Spleen (tissue), 11 donors: ENCODE measurements around the gene GBA2. TPM values are rescaled to one million over a fixed set of nuclear protein-coding genes. Genes with fewer than 3 reads are reported as not detected.

Experiments used
- DNase-seq: peaks from one replicate; pipeline ENCODE4 v3.0.0-alpha.2; 2020
- H3K27ac ChIP-seq, 8 donors: fragments of 200-600 bp; sonication (generic) in 7 of 8; 1 replicate in 4 of 8; 2 replicates in 4 of 8; pipeline versions ENCODE4 v1.5.0 to v1.8.0; 2016 to 2021; ENCODE audit warnings: inconsistent platforms in 4 of 8, mild to moderate bottlenecking in 4 of 8, moderate library complexity in 1 of 8
- H3K27me3 ChIP-seq, 7 donors: fragments of 200-600 bp; sonication (generic) in 6 of 7; replicated peaks in 1 of 7; 1 replicate in 4 of 7; 2 replicates in 3 of 7; pipeline versions ENCODE4 v1.5.0 to v1.8.0; 2016 to 2021; ENCODE audit warnings: inconsistent platforms in 3 of 7, mild to moderate bottlenecking in 1 of 7
- H3K36me3 ChIP-seq, 6 donors: fragments of 200-600 bp; sonication (generic) in 5 of 6; 1 replicate in 4 of 6; 2 replicates in 2 of 6; pipeline versions ENCODE4 v1.5.0 to v1.8.0; 2016 to 2021; ENCODE audit warnings: inconsistent platforms in 2 of 6
- H3K4me1 ChIP-seq, 6 donors: fragments of 200-600 bp; sonication (generic) in 5 of 6; 1 replicate in 3 of 6; 2 replicates in 3 of 6; pipeline versions ENCODE4 v1.5.0 to v1.8.0; 2016 to 2021; ENCODE audit warnings: inconsistent platforms in 3 of 6
- H3K4me3 ChIP-seq, 8 donors: fragments of 200-600 bp; sonication (generic) in 7 of 8; 1 replicate in 4 of 8; 2 replicates in 4 of 8; pipeline versions ENCODE4 v1.5.0 to v1.8.0; 2016 to 2021; ENCODE audit warnings: inconsistent platforms in 4 of 8, mild to moderate bottlenecking in 4 of 8, moderate library complexity in 2 of 8
- H3K9me3 ChIP-seq, 8 donors: fragments of 200-600 bp; sonication (generic) in 7 of 8; 1 replicate in 4 of 8; 2 replicates in 4 of 8; pipeline versions ENCODE4 v1.5.0 to v1.8.0; 2016 to 2021; ENCODE audit warnings: inconsistent platforms in 4 of 8
- CTCF ChIP-seq, 11 experiments: fragments of 200-600 bp in 7 of 11; fragments of 450-650 bp in 4 of 11; sonication (generic) in 4 of 11; IDR thresholded peaks in 8 of 11; conservative IDR thresholded peaks in 3 of 11; 1 replicate in 7 of 11; 2 replicates in 4 of 11; pipeline versions ENCODE4 v1.4.0 to v1.8.0; 2016 to 2021; ENCODE audit warnings: antibody characterized with exemption in 11 of 11, inconsistent platforms in 4 of 11, mild to moderate bottlenecking in 1 of 11
- POLR2A ChIP-seq, 3 donors: fragments of 450-650 bp; IDR thresholded peaks; one replicate each; pipeline ENCODE4 v1.5.1; 2017; ENCODE audit warnings: antibody characterized with exemption in 3 of 3, mild to moderate bottlenecking in 1 of 3
- POLR2AphosphoS5 ChIP-seq, 3 donors: sonication (generic); formaldehyde crosslinking; IDR thresholded peaks; one replicate each; pipeline ENCODE4 v1.5.1; 2017; ENCODE audit warnings: antibody characterized with exemption in 3 of 3
- WGBS, 5 donors: extraction: QIAGEN DNeasy Blood & Tissue Kit in 3 of 5; methylation state at CpG; one replicate each; pipeline versions ENCODE4 v1.1.5 to v1.1.7; 2013 to 2018; 5-methylcytosine and 5-hydroxymethylcytosine counted together
- intact Hi-C: fragments of 100-400 bp; cut with DNase I; formaldehyde crosslinking; loops from one replicate; pipeline ENCODE4 v1.15.0; 2023; ENCODE audit warnings: low total_unique reads
- polyA plus RNA-seq, 3 donors: library from polyadenylated mRNA; stranded (reverse); fragments of 200-250 nt; gene quantifications; one replicate each; pipeline ENCODE4 v1.2.1, GENCODE V29; 2013
- total RNA-seq, 7 donors: library from RNA; depleted of rRNA in 3 of 7; stranded (reverse); fragments of >200 nt in 3 of 7; fragmentation: NEBNext Ultra II Directional in 4 of 7; extraction: Animal tissue kit (Norgen Biotek cat#: 25700) in 4 of 7; gene quantifications; one replicate each; pipeline versions ENCODE4 v1.1.0 to v1.2.1, GENCODE V29; 2016 to 2021
- donor health status: healthy with polysubstance abuse.
- donor health status: DM: no; HTN: no; CAD: no; lungs with moderate emphysema.
- donor health status: DM: no; HTN: no; CAD: no.
- donor health status: Bipolar disorder and iron deficiency.
- donor health status: healthy.
- donor health status: DM: no; HTN: no; CAD: no.
- donor health status: DM: yes; HTN: yes; CAD: no.

Gene GBA2
- total and polyA plus RNA-seq, 10 donors = 22.8 to 111 (median 73.1) TPM

GRCh38 chr9:35743880-35744518, 5.0 kb downstream of the GBA2 start:
- Histone ChIP-seq H3K36me3 (peaks cover 0 to 72% (median 59%) of the 10 kb centered on the region in 6 donors), H3K27me3 (no peaks in the 10 kb centered on the region), H3K4me1 (peaks cover 29 to 72% (median 41%) of the 10 kb centered on the region in 6 donors), H3K27ac (peak overlapping the region in 2 of 8 donors; percentile 18 to 22), H3K9me3 (no peaks in the 10 kb centered on the region), H3K4me3 (no peak overlapping the region)
- no peak for DNase-seq
- WGBS, 5 donors = 87 to 93% (median 90%) methylated on average over 8 of the region's 8 CpGs
- intact Hi-C loops = loop anchor here (10.0 kb wide), 1 partner anchor 61 kb away; no protein-coding TSS in a partner anchor
- TF ChIP-seq POLR2A (IDR thresholded peaks at IDR 0.05) (no peak), CTCF (IDR thresholded peaks at IDR 0.05 in 8 of 11, conservative IDR thresholded peaks at IDR 0.05 in 3 of 11) (no peak), POLR2AphosphoS5 (IDR thresholded peaks at IDR 0.05) (no peak)

- Histone ChIP-seq H3K36me3 (peaks cover 0 to 77% (median 64%) of the 10 kb centered on the region in 6 donors), H3K27me3 (no peaks in the 10 kb centered on the region), H3K4me1 (peaks cover 29 to 70% (median 40%) of the 10 kb centered on the region in 6 donors), H3K4me3 (no peak overlapping the region), H3K9me3 (no peaks in the 10 kb centered on the region), H3K27ac (peak overlapping the region in 2 of 8 donors; percentile 18 to 22)
- WGBS, 5 donors = 42 to 73% (median 63%) methylated on average over 2 of the region's 2 CpGs
- intact Hi-C loops = loop anchor here (10.0 kb wide), 1 partner anchor 61 kb away; no protein-coding TSS in a partner anchor
- DNase-seq = no peak
- TF ChIP-seq CTCF (IDR thresholded peaks at IDR 0.05 in 8 of 11, conservative IDR thresholded peaks at IDR 0.05 in 3 of 11) = no peak
- no peak for TF ChIP-seq POLR2A (IDR thresholded peaks at IDR 0.05)
- no peak for TF ChIP-seq POLR2AphosphoS5 (IDR thresholded peaks at IDR 0.05)
Measured at GRCh38 chr9:35743452-35743851, 5.6 kb downstream of the GBA2 start.

GRCh38 chr9:35741740-35742139, 7.3 kb downstream of the GBA2 start:
- H3K9me3 ChIP-seq = no peaks in the 10 kb centered on the region
- H3K27me3 ChIP-seq = no peaks in the 10 kb centered on the region
- TF ChIP-seq CTCF (IDR thresholded peaks at IDR 0.05 in 8 of 11, conservative IDR thresholded peaks at IDR 0.05 in 3 of 11) (no peak), POLR2A (IDR thresholded peaks at IDR 0.05) (no peak), POLR2AphosphoS5 (IDR thresholded peaks at IDR 0.05) (no peak)
- H3K4me3 ChIP-seq = no peak overlapping the region
- H3K27ac ChIP-seq = no peak overlapping the region
- no peak for DNase-seq
- peaks cover 4 to 94% (median 81%) of the 10 kb centered on the region in 6 donors for H3K36me3 ChIP-seq
- intact Hi-C loops = loop anchor here (10.0 kb wide), 1 partner anchor 63 kb away; no protein-coding TSS in a partner anchor
- H3K4me1 ChIP-seq = peaks cover 17 to 63% (median 24%) of the 10 kb centered on the region in 6 donors
- WGBS, 5 donors = 59 to 75% (median 71%) methylated on average over 6 to 7 of the region's 7 CpGs

GRCh38 chr9:35740243-35740642, 8.8 kb downstream of the GBA2 start:
- H3K4me1 ChIP-seq = peaks cover 3 to 61% (median 20%) of the 10 kb centered on the region in 6 donors
- TF ChIP-seq POLR2AphosphoS5 (IDR thresholded peaks at IDR 0.05) (no peak), POLR2A (IDR thresholded peaks at IDR 0.05) (no peak), CTCF (IDR thresholded peaks at IDR 0.05 in 8 of 11, conservative IDR thresholded peaks at IDR 0.05 in 3 of 11) (no peak)
- peak overlapping the region in 1 of 8 donors; percentile 30 for H3K27ac ChIP-seq
- DNase-seq = no peak
- H3K9me3 ChIP-seq = no peaks in the 10 kb centered on the region
- WGBS, 5 donors = 88 to 96% (median 92%) methylated on average over 4 to 6 of the region's 6 CpGs
- H3K36me3 ChIP-seq = peaks cover 8 to 100% (median 95%) of the 10 kb centered on the region in 6 donors
- intact Hi-C loops = loop anchor here (10.0 kb wide), 1 partner anchor 65 kb away; no protein-coding TSS in a partner anchor
- H3K27me3 ChIP-seq = no peaks in the 10 kb centered on the region
- no peak overlapping the region for H3K4me3 ChIP-seq
